GM18909 (cell line): Measurements from ENCODE around the gene TAGAP.

Source experiments
- ATAC-seq: cut with Tn5 transposase; IDR thresholded peaks from one replicate; pipeline ENCODE4 v1.9.1; 2021; ENCODE audit warnings: mild to moderate bottlenecking; ENCODE audit not compliant: unreplicated experiment, poor library complexity

TAGAP gene

DNA sequence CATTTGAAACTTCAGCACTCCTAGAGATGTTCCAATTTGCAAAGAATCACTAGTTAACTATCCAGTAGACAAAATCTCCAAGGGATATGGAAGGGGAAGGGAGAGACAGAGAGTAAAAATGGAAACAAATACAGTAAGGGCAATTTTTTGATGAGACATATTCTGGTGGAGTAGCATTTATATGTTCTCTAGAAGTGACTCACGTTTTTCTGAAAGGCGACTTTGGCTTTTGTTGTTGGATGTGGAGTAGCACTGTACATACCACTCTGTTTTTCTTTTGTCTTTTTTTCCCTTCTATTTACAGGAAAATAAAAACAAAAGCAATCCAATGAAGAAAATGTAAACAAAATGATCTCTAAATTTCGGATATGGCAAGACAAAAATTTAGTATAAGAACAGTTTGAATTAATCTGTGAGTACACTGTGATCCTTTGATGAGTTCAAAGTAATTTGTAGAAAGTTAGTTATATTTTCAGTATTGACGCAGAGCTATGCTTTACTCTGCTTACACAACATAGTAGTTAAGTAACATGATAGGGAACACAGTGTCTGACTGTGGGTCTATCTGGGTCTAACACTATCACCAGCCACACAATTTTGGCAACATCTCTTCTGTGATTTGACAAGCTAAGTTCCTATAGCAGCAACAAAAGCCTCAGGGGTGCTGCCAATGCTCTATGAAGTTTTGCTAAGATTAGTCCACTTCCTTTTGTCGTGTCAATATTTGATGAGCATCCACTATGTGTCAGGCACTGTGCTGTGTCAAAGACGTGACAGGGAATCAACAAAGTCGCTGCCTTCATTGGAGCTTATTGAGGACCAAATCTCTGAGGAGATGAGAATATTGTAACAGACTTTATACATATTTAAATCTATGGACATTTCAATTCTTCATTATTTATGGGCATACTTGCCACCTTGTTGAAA is 27.3 kb upstream of the TAGAP start:
- no peak for ATAC-seq

DNA sequence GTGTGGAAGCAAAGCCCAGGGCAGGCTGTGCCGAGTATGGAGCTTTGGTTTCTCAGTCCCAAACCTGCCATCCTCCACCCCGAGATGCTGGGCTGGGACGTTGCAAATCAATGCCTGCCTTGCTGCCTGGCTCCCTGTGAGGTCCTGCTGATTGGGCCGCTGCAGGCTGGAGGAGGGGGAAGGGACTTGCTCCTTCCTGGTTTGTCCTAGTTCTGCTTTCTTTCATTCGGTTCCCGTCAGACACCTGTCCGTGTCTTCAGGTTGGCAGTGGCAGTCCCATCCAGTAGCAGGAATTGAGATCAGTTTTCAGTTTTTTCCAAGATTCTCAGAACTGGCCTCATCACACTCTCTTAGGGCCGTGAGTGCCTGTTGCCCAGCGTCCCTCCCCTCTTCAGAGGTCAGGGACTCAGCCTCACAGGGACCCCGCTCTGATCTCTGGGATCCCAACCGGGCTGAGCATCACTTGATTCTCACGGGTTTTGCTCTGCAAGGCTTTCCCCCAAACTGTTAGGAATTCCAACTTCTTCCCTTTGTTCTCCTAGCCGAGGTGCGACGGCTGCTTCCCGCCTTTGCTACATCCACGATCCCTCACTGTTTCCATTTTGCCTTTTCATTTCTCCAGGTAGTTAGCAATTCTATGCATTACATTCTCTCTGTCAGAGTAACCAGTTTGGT is 24.2 kb upstream of the TAGAP start:
- ATAC-seq, result no peak

DNA sequence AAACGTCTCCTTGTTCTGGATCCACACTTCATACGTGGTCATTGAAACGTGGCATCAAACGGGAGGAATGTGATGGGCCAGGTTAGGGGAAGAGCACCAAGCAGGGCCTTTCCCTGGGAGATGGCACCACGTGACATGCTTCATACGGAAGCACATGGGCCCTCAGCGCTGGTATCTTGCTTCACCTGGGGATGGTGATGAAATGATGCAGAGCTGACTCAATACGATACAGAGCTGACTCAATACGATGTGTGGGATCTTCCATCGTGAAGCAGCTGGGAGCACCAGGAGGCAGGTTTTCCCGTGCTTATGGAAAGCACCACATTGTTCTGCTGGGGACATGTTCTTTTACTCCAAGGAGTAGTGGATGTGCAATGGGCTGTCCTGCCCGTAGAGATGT is 22.5 kb upstream of the TAGAP start:
- no peak for ATAC-seq

- ATAC-seq, result no peak
These were observed 21.7 kb upstream of the TAGAP start for GRCh38 chr6:159066483-159066882.

GRCh38 chr6:159065759-159066329 is 21.1 kb upstream of the TAGAP start:
- no peak for ATAC-seq

- ATAC-seq, result no peak
These were observed 20.3 kb upstream of the TAGAP start for GRCh38 chr6:159065091-159065490.

DNA sequence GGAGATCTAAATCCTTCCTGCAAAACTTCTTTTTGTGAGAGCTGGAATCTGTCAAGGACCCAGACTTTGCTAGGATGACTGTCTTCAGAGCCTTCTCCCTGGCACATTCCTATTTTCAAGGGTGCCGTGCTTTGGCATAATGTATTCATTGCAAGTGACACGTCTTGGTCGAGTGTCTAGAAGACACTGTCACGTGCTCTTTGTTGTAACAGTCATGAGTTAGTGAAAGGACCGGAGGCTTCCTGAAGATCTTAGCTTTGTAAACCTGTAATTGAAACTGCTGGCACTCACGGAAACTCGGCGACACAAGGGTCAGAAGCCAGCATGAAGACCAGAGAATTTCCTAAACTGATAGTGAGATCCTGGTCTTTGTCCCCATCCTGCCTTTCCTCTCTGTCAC is 19.7 kb upstream of the TAGAP start:
- ATAC-seq, result no peak

DNA sequence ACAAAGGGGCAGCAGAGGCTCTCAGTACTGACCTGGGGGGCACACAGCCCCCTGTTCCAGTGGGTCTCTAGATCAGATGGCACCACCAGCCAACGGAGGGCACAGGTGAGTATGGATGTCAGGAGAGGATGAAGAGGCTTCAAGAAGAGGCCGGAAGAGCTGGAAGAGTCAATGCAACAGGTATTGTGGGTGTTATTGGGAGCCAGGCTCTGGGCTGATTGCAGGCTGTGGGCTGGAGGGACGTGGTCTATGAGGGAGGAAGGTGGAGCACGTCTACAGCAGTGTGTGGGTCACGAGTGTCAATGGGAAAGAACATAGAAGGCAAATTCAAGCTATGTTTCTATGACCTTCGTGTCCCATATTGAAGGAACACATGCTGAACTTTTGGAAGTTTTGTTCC is 18.8 kb upstream of the TAGAP start:
- no peak for ATAC-seq

GRCh38 chr6:159062976-159063375 is 18.2 kb upstream of the TAGAP start:
- ATAC-seq, result no peak

- ATAC-seq, result peak; percentile 74
These were observed 17.8 kb upstream of the TAGAP start for GRCh38 chr6:159062564-159062945.

DNA sequence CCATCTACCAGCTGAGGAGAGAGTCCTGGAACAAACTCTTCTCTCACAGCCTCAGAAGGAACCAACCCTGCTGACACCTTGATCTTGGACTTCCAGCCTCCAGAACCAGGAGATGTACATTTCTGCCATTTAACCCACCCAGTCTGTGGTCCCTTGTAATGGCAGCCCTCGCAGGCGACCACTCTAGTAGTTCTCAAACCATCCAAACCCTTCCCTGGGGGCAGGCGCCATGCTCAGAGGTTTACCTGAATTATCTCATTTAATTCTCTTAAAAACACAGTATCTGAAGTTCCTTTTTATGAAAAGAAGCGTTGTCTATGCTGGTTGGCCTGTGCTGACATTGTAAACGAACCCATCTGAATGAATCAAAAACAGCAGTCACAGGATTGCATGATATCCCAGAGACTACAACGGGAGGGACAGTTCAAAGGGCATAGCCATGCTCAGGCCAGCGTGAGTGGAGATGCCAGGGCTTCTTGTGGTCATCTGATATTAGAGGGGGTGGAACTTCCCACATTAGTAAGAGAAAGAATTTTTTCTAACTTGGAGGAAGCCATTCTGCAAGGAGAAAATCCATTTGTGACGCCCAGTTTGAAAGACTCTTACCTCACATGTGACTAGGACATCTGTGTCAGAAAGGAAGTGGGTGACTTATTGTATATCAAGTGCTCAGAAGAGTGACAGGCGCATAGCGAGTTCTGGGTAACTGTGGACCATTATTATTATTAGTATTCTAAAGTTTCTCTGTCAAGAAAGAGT is 17.2 kb upstream of the TAGAP start:
- ATAC-seq, result peak; percentile 75

DNA sequence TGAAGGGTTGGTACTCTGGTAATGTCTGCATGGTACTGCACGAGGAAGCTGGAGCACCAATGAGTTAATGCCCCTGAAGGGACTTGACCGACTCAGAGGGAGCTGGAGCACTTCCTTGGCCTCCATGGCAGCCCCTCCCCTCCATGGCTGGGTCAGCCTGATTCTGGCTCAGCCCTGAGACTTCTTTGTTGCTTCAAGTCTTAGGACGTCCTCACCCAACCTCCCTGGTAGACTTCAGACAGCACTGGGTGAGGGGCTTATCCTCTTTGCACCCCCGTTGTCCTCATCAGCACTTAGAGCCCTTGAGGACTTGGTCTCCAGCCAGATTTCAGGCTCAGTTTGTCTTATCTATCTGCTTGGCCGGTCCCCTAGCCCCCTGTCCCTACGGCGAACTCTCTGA is 16.4 kb upstream of the TAGAP start:
- no peak for ATAC-seq

DNA sequence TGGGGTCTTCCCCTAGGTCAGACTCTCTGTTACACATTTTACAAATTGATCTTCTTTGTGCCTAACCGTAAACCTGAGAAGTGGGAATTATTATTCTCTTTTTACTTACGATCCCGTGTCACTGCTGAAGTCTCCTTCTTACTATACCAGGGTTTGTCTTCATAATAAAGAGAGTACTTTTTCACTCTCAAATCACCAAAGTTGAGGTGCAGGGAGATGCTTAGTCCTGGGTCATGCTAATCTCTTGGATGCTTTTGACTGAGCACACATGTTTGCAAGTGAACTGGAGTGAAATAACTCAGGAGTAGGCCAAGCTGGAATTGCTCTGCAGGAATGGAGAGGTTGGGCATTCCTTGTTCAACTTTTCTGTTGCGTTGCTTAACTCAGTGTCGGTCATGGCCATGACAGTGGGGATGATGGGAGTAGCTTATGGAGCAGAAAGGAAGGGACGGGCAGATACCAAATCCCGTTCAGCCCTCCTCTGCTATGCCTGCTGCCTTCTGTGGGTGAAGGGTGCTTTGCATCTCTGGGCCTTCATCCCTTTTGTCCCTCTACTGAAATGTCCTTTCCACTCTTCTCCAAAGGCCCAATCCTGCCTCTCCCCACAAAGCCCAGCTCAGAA is 15.2 kb upstream of the TAGAP start:
- no peak for ATAC-seq

GRCh38 chr6:159059141-159059540 is 14.3 kb upstream of the TAGAP start:
- ATAC-seq, result no peak

GRCh38 chr6:159056899-159057298 is 12.1 kb upstream of the TAGAP start:
- no peak for ATAC-seq

GRCh38 chr6:159056432-159056831 is 11.6 kb upstream of the TAGAP start:
- no peak for ATAC-seq

- ATAC-seq, result no peak
These were observed 11.2 kb upstream of the TAGAP start for GRCh38 chr6:159056003-159056402.

GRCh38 chr6:159053781-159054398 is 9.1 kb upstream of the TAGAP start:
- no peak for ATAC-seq

- no peak for ATAC-seq
These were observed 7.9 kb upstream of the TAGAP start for GRCh38 chr6:159052720-159053119.
